Lower lobe of right lung (tissue), 2 donors: ENCODE data around the gene YJU2. TPM values are rescaled to one million over a fixed set of nuclear protein-coding genes. Genes with fewer than 3 reads are reported as not detected.

Experiments
- ATAC-seq, 2 donors: fragments of 200-7000 bp; cut with Tn5 transposase; one replicate each; pipeline ENCODE4 v1.9.1; 2020 to 2022; ENCODE audit warnings: mild to moderate bottlenecking in 2 of 2, moderate library complexity in 2 of 2
- DNase-seq: peaks from one replicate; pipeline ENCODE4 v3.0.0-alpha.2; 2020
- H3K27ac ChIP-seq: fragments of 200-600 bp; one replicate; pipeline ENCODE4 v1.8.0; 2022
- H3K27me3 ChIP-seq: fragments of 200-600 bp; one replicate; pipeline ENCODE4 v1.8.0; 2022; ENCODE audit warnings: low read depth
- H3K36me3 ChIP-seq: fragments of 200-600 bp; one replicate; pipeline ENCODE4 v1.8.0; 2022; ENCODE audit warnings: mild to moderate bottlenecking
- H3K4me1 ChIP-seq: fragments of 200-600 bp; one replicate; pipeline ENCODE4 v1.8.0; 2022
- H3K4me3 ChIP-seq: fragments of 200-600 bp; one replicate; pipeline ENCODE4 v1.8.0; 2022; ENCODE audit warnings: mild to moderate bottlenecking
- H3K9me3 ChIP-seq: fragments of 200-600 bp; one replicate; pipeline ENCODE4 v1.8.0; 2022
- CTCF ChIP-seq: fragments of 200-600 bp; IDR thresholded peaks from one replicate; pipeline ENCODE4 v1.8.0; 2022; ENCODE audit warnings: antibody characterized with exemption, mild to moderate bottlenecking
- intact Hi-C: fragments of 100-400 bp; cut with DNase I; formaldehyde crosslinking; loops from one replicate; pipeline ENCODE4 v1.11.0; 2022
- long read RNA-seq: library from polyadenylated mRNA; unstranded; transcript quantifications from one replicate; pipeline ENCODE4 v2.0.0, GENCODE V29; 2021
- total RNA-seq: library from RNA; stranded (reverse); fragmentation: NEBNext Ultra II Directional; extraction: Animal tissue kit (Norgen Biotek cat#: 25700); gene quantifications from one replicate; pipeline ENCODE4 v1.2.1, GENCODE V29; 2021
- donor health status: DM: no; HTN: yes; CAD: no; lungs with severe emphysema.

YJU2 gene
- total RNA-seq, result 16.7 TPM
- long read RNA-seq, transcript YJU2-201 (8 exons, 1,434 nt), result major isoform, 26 of 34 reads
- long read RNA-seq, partial matches to known transcripts, result 2 of 34 reads
- long read RNA-seq, other reads (novel, unspliced or antisense), result 6 of 34 reads

- ATAC-seq, result peak; percentile 99
These were observed at the start of gene YJU2 for GRCh38 chr19:4246767-4247593. Gene YJU2, plus strand, starts transcription at chr19:4247080. Its CDS starts 67 bp downstream, at chr19:4247147.

GRCh38 chr19:4197228-4197624, 49.7 kb upstream of the YJU2 start:
- Histone ChIP-seq H3K4me1 (no peaks in the 10 kb centered on the region), H3K4me3 (no peak overlapping the region), H3K27me3 (peaks cover 63% of the 10 kb centered on the region), H3K9me3 (no peaks in the 10 kb centered on the region), H3K27ac (no peak overlapping the region), H3K36me3 (no peaks in the 10 kb centered on the region)
- no peak for TF ChIP-seq CTCF
- no peak for ATAC-seq
- no peak for DNase-seq
- intact Hi-C loops, result no loop called here

More at GRCh38 chr19:4246767-4247593, at the start of gene YJU2:
- DNase-seq, result peak; percentile 99
- H3K4me1 ChIP-seq, result peaks cover 14% of the 10 kb centered on the region
- peak; percentile 45 for TF ChIP-seq CTCF
- H3K9me3 ChIP-seq, result no peaks in the 10 kb centered on the region
- peak within 1 kb of the TSS; percentile 94 for H3K27ac ChIP-seq
- peak within 1 kb of the TSS; percentile 60 for H3K4me3 ChIP-seq
- intact Hi-C loops, result no loop called here
- H3K27me3 ChIP-seq, result no peaks in the 10 kb centered on the region
- peaks cover 35% of the 10 kb centered on the region for H3K36me3 ChIP-seq

- DNase-seq (no peak), ATAC-seq (no peak)
- H3K27me3 ChIP-seq, result peaks cover 63% of the 10 kb centered on the region
These were observed 49.0 kb upstream of the YJU2 start for GRCh38 chr19:4197625-4198466.

GRCh38 chr19:4198467-4199126, 48.3 kb upstream of the YJU2 start:
- ATAC-seq, result no peak
- Histone ChIP-seq H3K27me3 (peaks cover 63% of the 10 kb centered on the region), H3K9me3 (no peaks in the 10 kb centered on the region), H3K27ac (no peak overlapping the region), H3K4me1 (no peaks in the 10 kb centered on the region), H3K36me3 (no peaks in the 10 kb centered on the region), H3K4me3 (no peak overlapping the region)
- intact Hi-C loops, result no loop called here
- DNase-seq, result no peak
- no peak for TF ChIP-seq CTCF

More at GRCh38 chr19:4197625-4198466, 49.0 kb upstream of the YJU2 start:
- Histone ChIP-seq H3K9me3 (no peaks in the 10 kb centered on the region), H3K4me3 (no peak overlapping the region), H3K27ac (no peak overlapping the region), H3K36me3 (no peaks in the 10 kb centered on the region), H3K4me1 (no peaks in the 10 kb centered on the region)
- intact Hi-C loops, result no loop called here
- TF ChIP-seq CTCF, result no peak

GRCh38 chr19:4199699-4200293, 47.1 kb upstream of the YJU2 start:
- intact Hi-C loops, result no loop called here
- peaks cover 55% of the 10 kb centered on the region for H3K27me3 ChIP-seq

More at GRCh38 chr19:4199699-4200293, 47.1 kb upstream of the YJU2 start:
- Histone ChIP-seq H3K4me1 (no peaks in the 10 kb centered on the region), H3K4me3 (no peak overlapping the region), H3K9me3 (no peaks in the 10 kb centered on the region), H3K27ac (no peak overlapping the region), H3K36me3 (no peaks in the 10 kb centered on the region)
- no peak for TF ChIP-seq CTCF
- no peak for ATAC-seq
- no peak for DNase-seq
